Neural cell (in vitro differentiated cells): Measurements from ENCODE around the gene CCNL2. TPM values are rescaled to one million over a fixed set of nuclear protein-coding genes. Genes with fewer than 3 reads are reported as not detected.

ENCODE experiments used
- H2AFZ ChIP-seq: fragments of 200-600, 300-800 bp; sonication (generic), shearing (Covaris generic); 2 replicates; pipeline ENCODE4 v1.6.0; 2014; ENCODE audit warnings: low read depth, mild to moderate bottlenecking, antibody characterized with exemption, low read length, moderate library complexity
- H3F3A ChIP-seq: fragments of 200-600 bp; shearing (Covaris generic); 2 replicates; pipeline ENCODE4 v1.6.1; 2016; ENCODE audit warnings: mild to moderate bottlenecking, moderate library complexity, mixed read lengths, antibody characterized with exemption, low read length; ENCODE audit not compliant: insufficient read depth, poor library complexity, severe bottlenecking
- H3K27ac ChIP-seq: fragments of 200-600, 300-800 bp; sonication (generic), shearing (Covaris generic); 2 replicates; pipeline ENCODE4 v1.5.1; 2014; ENCODE audit warnings: mild to moderate bottlenecking, low read length, moderate library complexity
- H3K27me3 ChIP-seq: fragments of 300-800, 200-600 bp; sonication (generic), shearing (Covaris generic); 2 replicates; pipeline ENCODE4 v1.6.0; 2014; ENCODE audit warnings: mild to moderate bottlenecking, low read depth, low read length, moderate library complexity; ENCODE audit not compliant: insufficient read depth
- H3K36me3 ChIP-seq: fragments of 300-800, 200-600 bp; sonication (generic), shearing (Covaris generic); 2 replicates; pipeline ENCODE4 v1.5.1; 2014; ENCODE audit warnings: mild to moderate bottlenecking, antibody characterized with exemption, low read length, moderate library complexity; ENCODE audit not compliant: insufficient read depth
- H3K4me2 ChIP-seq: fragments of 300-800, 200-600 bp; sonication (generic), shearing (Covaris generic); 2 replicates; pipeline ENCODE4 v1.6.0; 2014; ENCODE audit warnings: mild to moderate bottlenecking, low read length
- H3K4me3 ChIP-seq: fragments of 300-800, 200-600 bp; sonication (generic), shearing (Covaris generic); 2 replicates; pipeline ENCODE4 v1.5.1; 2014; ENCODE audit warnings: mild to moderate bottlenecking, low read length, moderate library complexity
- H3K79me2 ChIP-seq: fragments of 200-600 bp; shearing (Covaris generic); replicated peaks from 2 replicates; pipeline ENCODE4 v1.6.0; 2014; ENCODE audit warnings: mild to moderate bottlenecking, low read length, moderate library complexity; ENCODE audit not compliant: insufficient read depth
- H3K9ac ChIP-seq: fragments of 300-800, 200-600 bp; sonication (generic), shearing (Covaris generic); 2 replicates; pipeline ENCODE4 v1.6.1; 2016; ENCODE audit warnings: mild to moderate bottlenecking, low read length, mixed read lengths
- H3K9me2 ChIP-seq: fragments of 200-600 bp; shearing (Covaris generic); 2 replicates; pipeline ENCODE4 v1.6.1; 2016; ENCODE audit warnings: mild to moderate bottlenecking, low read length, mixed read lengths; ENCODE audit not compliant: insufficient read depth
- H3K9me3 ChIP-seq: fragments of 200-600, 300-800 bp; sonication (generic), shearing (Covaris generic); 2 replicates; pipeline ENCODE4 v1.6.1; 2016; ENCODE audit warnings: mild to moderate bottlenecking, mixed run types, low read length, moderate library complexity, mixed read lengths
- H4K20me1 ChIP-seq: fragments of 200-600 bp; shearing (Covaris generic); 2 replicates; pipeline ENCODE4 v1.6.1; 2016; ENCODE audit warnings: mild to moderate bottlenecking, mixed run types; ENCODE audit not compliant: insufficient read depth
- EP300 ChIP-seq: fragments of 450-650 bp; conservative IDR thresholded peaks from 2 replicates; pipeline ENCODE4 v1.6.1; 2014; ENCODE audit warnings: antibody characterized with exemption, mild to moderate bottlenecking, moderate library complexity; ENCODE audit not compliant: poor library complexity, severe bottlenecking
- EZH2 ChIP-seq: fragments of 200-600, 300-800 bp; shearing (Covaris generic), sonication (generic); IDR thresholded peaks from 2 replicates; pipeline ENCODE4 v1.6.1; 2014; ENCODE audit warnings: antibody characterized with exemption, low read length, borderline replicate concordance, mild to moderate bottlenecking; ENCODE audit not compliant: insufficient read depth, poor library complexity, severe bottlenecking
- MXI1 ChIP-seq: fragments of 450-650 bp; conservative IDR thresholded peaks from 2 replicates; pipeline ENCODE4 v1.6.1; 2014; ENCODE audit warnings: antibody characterized with exemption, mild to moderate bottlenecking; ENCODE audit not compliant: poor library complexity, severe bottlenecking
- POLR2AphosphoS5 ChIP-seq: IDR thresholded peaks from 2 replicates; pipeline ENCODE4 v1.6.1; 2012
- RAD21 ChIP-seq: fragments of 450-650 bp; conservative IDR thresholded peaks from 2 replicates; pipeline ENCODE4 v1.6.1; 2014; ENCODE audit warnings: antibody characterized with exemption, mild to moderate bottlenecking, moderate library complexity
- SMC3 ChIP-seq: fragments of 450-650 bp; conservative IDR thresholded peaks from 2 replicates; pipeline ENCODE4 v1.6.1; 2014; ENCODE audit warnings: antibody characterized with exemption, mild to moderate bottlenecking, moderate library complexity; ENCODE audit not compliant: poor library complexity
- TAF1 ChIP-seq: IDR thresholded peaks from 2 replicates; pipeline ENCODE4 v1.6.1; 2012; ENCODE audit warnings: low read depth
- polyA plus RNA-seq: library from polyadenylated mRNA; depleted of rRNA; stranded (reverse); fragments of >200 nt; gene quantifications from 2 replicates; pipeline ENCODE4 v1.2.3, GENCODE V29; 2014
- TF ChIP-seq, protein P1 (sequence below): fragments of 450-650 bp; IDR thresholded peaks from 2 replicates; pipeline ENCODE4 v1.5.1; 2014; ENCODE audit warnings: antibody characterized with exemption, mild to moderate bottlenecking, moderate library complexity; ENCODE audit not compliant: poor library complexity, severe bottlenecking
- TF ChIP-seq, protein P2 (sequence below): IDR thresholded peaks from 2 replicates; pipeline ENCODE4 v1.6.1; 2012; ENCODE audit warnings: borderline replicate concordance

CCNL2 gene
- polyA plus RNA-seq, 1 donor from 2014 or later, result 696 TPM

DNA sequence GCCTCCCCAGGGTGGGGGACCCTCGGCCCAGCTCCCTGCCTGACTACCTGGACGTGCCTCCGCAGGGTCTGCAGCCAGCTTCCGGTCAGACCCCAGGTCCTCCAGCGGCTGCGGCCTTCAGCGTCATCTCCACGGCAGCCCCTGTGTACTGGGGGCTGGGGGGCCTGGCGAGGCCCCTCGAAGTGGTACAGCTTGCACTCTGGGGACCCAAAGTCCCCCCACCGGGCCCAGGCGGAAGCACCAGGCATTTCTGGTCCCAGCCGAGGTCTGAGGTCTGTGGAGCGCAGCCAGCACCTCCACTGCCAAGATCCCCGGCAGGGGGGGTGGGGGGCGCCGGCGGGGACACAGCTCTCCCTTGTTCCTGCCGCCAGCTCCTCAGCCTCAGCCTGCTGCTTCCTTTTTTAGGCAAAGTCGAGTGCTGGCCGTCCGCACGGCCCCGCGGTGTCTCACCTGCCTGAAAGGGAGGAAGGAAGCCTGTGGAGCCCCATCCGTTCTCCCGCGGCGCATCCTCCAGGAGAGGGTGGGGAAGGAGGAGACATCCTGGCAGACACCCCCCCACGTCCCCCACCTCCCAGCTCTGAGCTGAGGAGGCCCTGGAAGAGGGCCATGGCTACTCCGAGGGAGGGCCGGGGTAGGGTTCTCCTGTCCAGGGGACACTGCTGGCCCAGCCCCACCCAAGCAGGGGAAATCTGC lies 35.1 kb upstream of the CCNL2 start:
- peaks cover 12% of the 10 kb centered on the region for H3K27me3 ChIP-seq
- H3K9ac ChIP-seq, result no peak overlapping the region
- H2AFZ ChIP-seq, result no peak overlapping the region
- no peaks in the 10 kb centered on the region for H3K79me2 ChIP-seq
- no peak overlapping the region for H3K27ac ChIP-seq
- H4K20me1 ChIP-seq, result no peaks in the 10 kb centered on the region
- H3K9me3 ChIP-seq, result no peaks in the 10 kb centered on the region
- H3K36me3 ChIP-seq, result no peaks in the 10 kb centered on the region
- H3F3A ChIP-seq, result no peaks in the 10 kb centered on the region
- TF ChIP-seq SMC3 (no peak), POLR2AphosphoS5 (no peak), MXI1 (no peak), EZH2 (no peak), TAF1 (no peak), EP300 (no peak), RAD21 (no peak)
- TF ChIP-seq, protein P1, sequence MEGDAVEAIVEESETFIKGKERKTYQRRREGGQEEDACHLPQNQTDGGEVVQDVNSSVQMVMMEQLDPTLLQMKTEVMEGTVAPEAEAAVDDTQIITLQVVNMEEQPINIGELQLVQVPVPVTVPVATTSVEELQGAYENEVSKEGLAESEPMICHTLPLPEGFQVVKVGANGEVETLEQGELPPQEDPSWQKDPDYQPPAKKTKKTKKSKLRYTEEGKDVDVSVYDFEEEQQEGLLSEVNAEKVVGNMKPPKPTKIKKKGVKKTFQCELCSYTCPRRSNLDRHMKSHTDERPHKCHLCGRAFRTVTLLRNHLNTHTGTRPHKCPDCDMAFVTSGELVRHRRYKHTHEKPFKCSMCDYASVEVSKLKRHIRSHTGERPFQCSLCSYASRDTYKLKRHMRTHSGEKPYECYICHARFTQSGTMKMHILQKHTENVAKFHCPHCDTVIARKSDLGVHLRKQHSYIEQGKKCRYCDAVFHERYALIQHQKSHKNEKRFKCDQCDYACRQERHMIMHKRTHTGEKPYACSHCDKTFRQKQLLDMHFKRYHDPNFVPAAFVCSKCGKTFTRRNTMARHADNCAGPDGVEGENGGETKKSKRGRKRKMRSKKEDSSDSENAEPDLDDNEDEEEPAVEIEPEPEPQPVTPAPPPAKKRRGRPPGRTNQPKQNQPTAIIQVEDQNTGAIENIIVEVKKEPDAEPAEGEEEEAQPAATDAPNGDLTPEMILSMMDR, result no peak
- TF ChIP-seq, protein P2, sequence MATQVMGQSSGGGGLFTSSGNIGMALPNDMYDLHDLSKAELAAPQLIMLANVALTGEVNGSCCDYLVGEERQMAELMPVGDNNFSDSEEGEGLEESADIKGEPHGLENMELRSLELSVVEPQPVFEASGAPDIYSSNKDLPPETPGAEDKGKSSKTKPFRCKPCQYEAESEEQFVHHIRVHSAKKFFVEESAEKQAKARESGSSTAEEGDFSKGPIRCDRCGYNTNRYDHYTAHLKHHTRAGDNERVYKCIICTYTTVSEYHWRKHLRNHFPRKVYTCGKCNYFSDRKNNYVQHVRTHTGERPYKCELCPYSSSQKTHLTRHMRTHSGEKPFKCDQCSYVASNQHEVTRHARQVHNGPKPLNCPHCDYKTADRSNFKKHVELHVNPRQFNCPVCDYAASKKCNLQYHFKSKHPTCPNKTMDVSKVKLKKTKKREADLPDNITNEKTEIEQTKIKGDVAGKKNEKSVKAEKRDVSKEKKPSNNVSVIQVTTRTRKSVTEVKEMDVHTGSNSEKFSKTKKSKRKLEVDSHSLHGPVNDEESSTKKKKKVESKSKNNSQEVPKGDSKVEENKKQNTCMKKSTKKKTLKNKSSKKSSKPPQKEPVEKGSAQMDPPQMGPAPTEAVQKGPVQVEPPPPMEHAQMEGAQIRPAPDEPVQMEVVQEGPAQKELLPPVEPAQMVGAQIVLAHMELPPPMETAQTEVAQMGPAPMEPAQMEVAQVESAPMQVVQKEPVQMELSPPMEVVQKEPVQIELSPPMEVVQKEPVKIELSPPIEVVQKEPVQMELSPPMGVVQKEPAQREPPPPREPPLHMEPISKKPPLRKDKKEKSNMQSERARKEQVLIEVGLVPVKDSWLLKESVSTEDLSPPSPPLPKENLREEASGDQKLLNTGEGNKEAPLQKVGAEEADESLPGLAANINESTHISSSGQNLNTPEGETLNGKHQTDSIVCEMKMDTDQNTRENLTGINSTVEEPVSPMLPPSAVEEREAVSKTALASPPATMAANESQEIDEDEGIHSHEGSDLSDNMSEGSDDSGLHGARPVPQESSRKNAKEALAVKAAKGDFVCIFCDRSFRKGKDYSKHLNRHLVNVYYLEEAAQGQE, result no peak
- H3K4me3 ChIP-seq, result no peak overlapping the region
- no peaks in the 10 kb centered on the region for H3K9me2 ChIP-seq
- no peak overlapping the region for H3K4me2 ChIP-seq

DNA sequence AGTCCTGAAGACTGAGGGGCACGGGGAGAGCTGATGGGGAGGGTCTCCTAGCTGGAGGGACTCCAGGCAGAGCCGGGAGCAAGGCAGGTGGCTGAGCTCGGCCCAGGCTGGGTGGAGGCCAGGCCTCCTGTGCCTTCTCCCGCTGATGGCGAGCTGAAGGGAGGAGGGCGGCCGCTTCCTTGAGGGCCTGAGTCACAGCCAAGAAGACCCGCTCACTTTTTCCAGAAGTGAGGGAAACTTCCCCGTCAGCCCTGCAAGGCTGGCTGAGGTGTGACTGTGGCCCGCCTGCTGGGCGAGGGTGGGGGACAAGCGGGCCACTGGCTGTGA lies 34.6 kb upstream of the CCNL2 start:
- Histone ChIP-seq H4K20me1 (no peaks in the 10 kb centered on the region), H3K9me3 (no peaks in the 10 kb centered on the region), H3K4me2 (no peak overlapping the region), H3F3A (no peaks in the 10 kb centered on the region), H3K4me3 (no peak overlapping the region), H2AFZ (no peak overlapping the region), H3K27ac (no peak overlapping the region), H3K27me3 (peaks cover 12% of the 10 kb centered on the region), H3K79me2 (no peaks in the 10 kb centered on the region), H3K36me3 (no peaks in the 10 kb centered on the region), H3K9me2 (no peaks in the 10 kb centered on the region), H3K9ac (no peak overlapping the region)
- no peak for TF ChIP-seq RAD21
- TF ChIP-seq TAF1, result no peak
- no peak for TF ChIP-seq EP300
- TF ChIP-seq SMC3, result no peak
- TF ChIP-seq POLR2AphosphoS5, result no peak
- no peak for TF ChIP-seq EZH2
